ENCODE measurements around the gene MORC2.

MORC2 gene

DNA sequence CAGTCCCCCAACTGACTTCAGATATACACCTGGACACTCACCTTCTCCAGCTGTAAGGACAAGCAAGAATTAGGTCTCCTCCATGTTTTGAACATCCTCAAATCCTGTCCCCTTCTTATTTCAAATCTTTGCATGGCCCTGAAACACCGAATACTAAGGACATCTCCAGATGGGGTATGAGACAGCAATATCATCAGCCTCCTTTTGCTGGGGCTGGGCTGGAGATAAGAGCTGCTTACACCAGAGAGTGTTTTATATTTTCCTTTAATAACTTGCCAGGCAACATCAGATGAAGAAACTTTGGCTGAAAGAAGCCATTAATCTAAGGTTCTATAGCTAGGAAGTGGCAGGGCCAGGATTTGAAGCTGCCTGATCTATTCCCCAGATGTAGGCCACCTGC lies 22.1 kb upstream of the MORC2 start (continued):
- no peak for TF ChIP-seq ZNF8 (CRISPR knock-in tag; IDR thresholded peaks at IDR 0.05)
- TF ChIP-seq PPARA (CRISPR knock-in tag; IDR thresholded peaks at IDR 0.05; ENCODE audit: borderline replicate concordance) = no peak
- TF ChIP-seq ZNF565 (CRISPR knock-in tag; conservative IDR thresholded peaks at IDR 0.05; ENCODE audit: low read depth) = no peak

DNA sequence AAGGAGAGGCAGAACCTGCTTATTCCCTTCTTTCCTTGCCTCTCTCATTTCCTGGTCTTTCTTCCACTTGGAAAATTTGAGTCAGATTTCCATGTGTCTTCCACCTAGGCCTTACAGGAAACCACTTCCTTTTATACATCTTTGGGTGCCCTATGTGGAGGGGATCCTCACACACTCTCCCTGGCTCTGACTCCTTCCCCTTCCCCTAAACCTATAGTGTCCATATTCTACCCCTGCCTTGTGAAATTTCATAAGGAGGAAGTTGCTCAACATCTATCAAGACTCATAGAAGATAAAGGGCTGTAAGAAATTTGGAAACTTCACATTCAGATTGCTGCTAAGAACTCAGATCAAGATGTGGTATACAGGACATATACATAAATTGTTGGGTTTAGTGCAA lies 20.9 kb upstream of the MORC2 start:
- no peak for ATAC-seq
- TF ChIP-seq, protein P1, sequence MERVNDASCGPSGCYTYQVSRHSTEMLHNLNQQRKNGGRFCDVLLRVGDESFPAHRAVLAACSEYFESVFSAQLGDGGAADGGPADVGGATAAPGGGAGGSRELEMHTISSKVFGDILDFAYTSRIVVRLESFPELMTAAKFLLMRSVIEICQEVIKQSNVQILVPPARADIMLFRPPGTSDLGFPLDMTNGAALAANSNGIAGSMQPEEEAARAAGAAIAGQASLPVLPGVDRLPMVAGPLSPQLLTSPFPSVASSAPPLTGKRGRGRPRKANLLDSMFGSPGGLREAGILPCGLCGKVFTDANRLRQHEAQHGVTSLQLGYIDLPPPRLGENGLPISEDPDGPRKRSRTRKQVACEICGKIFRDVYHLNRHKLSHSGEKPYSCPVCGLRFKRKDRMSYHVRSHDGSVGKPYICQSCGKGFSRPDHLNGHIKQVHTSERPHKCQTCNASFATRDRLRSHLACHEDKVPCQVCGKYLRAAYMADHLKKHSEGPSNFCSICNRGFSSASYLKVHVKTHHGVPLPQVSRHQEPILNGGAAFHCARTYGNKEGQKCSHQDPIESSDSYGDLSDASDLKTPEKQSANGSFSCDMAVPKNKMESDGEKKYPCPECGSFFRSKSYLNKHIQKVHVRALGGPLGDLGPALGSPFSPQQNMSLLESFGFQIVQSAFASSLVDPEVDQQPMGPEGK (CRISPR knock-in tag; IDR thresholded peaks at IDR 0.05; ENCODE audit: borderline replicate concordance) = no peak
- TF ChIP-seq GLIS3 (CRISPR knock-in tag; IDR thresholded peaks at IDR 0.05) (no peak), TOX (CRISPR knock-in tag; IDR thresholded peaks at IDR 0.05; ENCODE audit: borderline replicate concordance) (no peak), ZNF8 (CRISPR knock-in tag; IDR thresholded peaks at IDR 0.05) (no peak), ZFP3 (CRISPR knock-in tag; IDR thresholded peaks at IDR 0.05) (no peak)
- TF ChIP-seq, protein P2, sequence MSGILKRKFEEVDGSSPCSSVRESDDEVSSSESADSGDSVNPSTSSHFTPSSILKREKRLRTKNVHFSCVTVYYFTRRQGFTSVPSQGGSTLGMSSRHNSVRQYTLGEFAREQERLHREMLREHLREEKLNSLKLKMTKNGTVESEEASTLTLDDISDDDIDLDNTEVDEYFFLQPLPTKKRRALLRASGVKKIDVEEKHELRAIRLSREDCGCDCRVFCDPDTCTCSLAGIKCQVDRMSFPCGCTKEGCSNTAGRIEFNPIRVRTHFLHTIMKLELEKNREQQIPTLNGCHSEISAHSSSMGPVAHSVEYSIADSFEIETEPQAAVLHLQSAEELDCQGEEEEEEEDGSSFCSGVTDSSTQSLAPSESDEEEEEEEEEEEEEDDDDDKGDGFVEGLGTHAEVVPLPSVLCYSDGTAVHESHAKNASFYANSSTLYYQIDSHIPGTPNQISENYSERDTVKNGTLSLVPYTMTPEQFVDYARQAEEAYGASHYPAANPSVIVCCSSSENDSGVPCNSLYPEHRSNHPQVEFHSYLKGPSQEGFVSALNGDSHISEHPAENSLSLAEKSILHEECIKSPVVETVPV (CRISPR knock-in tag; IDR thresholded peaks at IDR 0.05) = no peak

DNA sequence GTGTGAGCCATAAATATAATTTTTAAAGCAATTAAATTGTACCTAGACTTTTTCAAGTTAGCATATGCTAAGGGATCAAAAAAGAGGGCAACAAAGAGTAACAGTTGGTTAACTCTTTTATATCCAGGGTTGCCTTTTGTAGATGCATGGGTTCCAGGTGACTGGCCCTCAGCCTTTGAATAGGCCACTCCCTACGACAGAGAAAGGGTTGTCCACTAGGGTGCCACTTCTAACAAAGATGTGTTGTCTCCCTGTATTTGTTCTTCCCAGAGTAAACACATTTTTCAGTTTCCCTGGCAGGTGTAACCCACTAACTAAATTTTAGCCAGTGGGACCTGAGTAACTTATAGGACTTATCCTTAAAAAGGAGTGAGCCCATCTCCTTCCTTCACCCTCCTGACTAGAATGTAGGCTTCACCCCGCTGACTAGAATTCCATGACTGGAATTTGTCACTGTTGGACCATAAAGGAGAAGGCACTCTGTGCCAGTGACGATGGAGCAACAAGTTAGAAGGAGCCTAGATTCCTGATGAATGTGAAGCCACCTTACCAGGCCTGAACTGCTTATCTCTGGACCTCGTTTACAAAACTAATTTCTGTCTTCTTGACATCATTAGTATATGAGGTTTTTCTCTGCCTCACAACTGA lies 17.1 kb upstream of the MORC2 start:
- TF ChIP-seq, protein P3, sequence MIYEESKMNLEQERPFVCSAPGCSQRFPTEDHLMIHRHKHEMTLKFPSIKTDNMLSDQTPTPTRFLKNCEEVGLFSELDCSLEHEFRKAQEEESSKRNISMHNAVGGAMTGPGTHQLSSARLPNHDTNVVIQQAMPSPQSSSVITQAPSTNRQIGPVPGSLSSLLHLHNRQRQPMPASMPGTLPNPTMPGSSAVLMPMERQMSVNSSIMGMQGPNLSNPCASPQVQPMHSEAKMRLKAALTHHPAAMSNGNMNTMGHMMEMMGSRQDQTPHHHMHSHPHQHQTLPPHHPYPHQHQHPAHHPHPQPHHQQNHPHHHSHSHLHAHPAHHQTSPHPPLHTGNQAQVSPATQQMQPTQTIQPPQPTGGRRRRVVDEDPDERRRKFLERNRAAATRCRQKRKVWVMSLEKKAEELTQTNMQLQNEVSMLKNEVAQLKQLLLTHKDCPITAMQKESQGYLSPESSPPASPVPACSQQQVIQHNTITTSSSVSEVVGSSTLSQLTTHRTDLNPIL (CRISPR knock-in tag; IDR thresholded peaks at IDR 0.05; ENCODE audit: low read depth) = no peak
- TF ChIP-seq RARB (CRISPR knock-in tag; IDR thresholded peaks at IDR 0.05) (no peak), ZC3H10 (CRISPR knock-in tag; IDR thresholded peaks at IDR 0.05) (no peak), BACH2 (CRISPR knock-in tag; IDR thresholded peaks at IDR 0.05; ENCODE audit: borderline replicate concordance) (no peak), ZNF70 (CRISPR knock-in tag; IDR thresholded peaks at IDR 0.05) (no peak), ZNF8 (CRISPR knock-in tag; IDR thresholded peaks at IDR 0.05) (no peak), ESRRG (CRISPR knock-in tag; IDR thresholded peaks at IDR 0.05) (no peak), GLIS3 (CRISPR knock-in tag; IDR thresholded peaks at IDR 0.05) (no peak), ZFP30 (CRISPR knock-in tag; IDR thresholded peaks at IDR 0.05) (no peak), ZFP3 (CRISPR knock-in tag; IDR thresholded peaks at IDR 0.05) (no peak), SNAI2 (CRISPR knock-in tag; IDR thresholded peaks at IDR 0.05) (no peak), ZNF565 (CRISPR knock-in tag; conservative IDR thresholded peaks at IDR 0.05; ENCODE audit: low read depth) (no peak), TOX (CRISPR knock-in tag; IDR thresholded peaks at IDR 0.05; ENCODE audit: borderline replicate concordance) (no peak), CSDC2 (CRISPR knock-in tag; IDR thresholded peaks at IDR 0.05) (no peak)
- TF ChIP-seq, protein P4, sequence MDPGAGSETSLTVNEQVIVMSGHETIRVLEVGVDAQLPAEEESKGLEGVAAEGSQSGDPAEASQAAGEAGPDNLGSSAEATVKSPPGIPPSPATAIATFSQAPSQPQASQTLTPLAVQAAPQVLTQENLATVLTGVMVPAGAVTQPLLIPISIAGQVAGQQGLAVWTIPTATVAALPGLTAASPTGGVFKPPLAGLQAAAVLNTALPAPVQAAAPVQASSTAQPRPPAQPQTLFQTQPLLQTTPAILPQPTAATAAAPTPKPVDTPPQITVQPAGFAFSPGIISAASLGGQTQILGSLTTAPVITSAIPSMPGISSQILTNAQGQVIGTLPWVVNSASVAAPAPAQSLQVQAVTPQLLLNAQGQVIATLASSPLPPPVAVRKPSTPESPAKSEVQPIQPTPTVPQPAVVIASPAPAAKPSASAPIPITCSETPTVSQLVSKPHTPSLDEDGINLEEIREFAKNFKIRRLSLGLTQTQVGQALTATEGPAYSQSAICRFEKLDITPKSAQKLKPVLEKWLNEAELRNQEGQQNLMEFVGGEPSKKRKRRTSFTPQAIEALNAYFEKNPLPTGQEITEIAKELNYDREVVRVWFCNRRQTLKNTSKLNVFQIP (CRISPR knock-in tag; IDR thresholded peaks at IDR 0.05; ENCODE audit: borderline replicate concordance, low read depth) = no peak
- TF ChIP-seq, protein P5, sequence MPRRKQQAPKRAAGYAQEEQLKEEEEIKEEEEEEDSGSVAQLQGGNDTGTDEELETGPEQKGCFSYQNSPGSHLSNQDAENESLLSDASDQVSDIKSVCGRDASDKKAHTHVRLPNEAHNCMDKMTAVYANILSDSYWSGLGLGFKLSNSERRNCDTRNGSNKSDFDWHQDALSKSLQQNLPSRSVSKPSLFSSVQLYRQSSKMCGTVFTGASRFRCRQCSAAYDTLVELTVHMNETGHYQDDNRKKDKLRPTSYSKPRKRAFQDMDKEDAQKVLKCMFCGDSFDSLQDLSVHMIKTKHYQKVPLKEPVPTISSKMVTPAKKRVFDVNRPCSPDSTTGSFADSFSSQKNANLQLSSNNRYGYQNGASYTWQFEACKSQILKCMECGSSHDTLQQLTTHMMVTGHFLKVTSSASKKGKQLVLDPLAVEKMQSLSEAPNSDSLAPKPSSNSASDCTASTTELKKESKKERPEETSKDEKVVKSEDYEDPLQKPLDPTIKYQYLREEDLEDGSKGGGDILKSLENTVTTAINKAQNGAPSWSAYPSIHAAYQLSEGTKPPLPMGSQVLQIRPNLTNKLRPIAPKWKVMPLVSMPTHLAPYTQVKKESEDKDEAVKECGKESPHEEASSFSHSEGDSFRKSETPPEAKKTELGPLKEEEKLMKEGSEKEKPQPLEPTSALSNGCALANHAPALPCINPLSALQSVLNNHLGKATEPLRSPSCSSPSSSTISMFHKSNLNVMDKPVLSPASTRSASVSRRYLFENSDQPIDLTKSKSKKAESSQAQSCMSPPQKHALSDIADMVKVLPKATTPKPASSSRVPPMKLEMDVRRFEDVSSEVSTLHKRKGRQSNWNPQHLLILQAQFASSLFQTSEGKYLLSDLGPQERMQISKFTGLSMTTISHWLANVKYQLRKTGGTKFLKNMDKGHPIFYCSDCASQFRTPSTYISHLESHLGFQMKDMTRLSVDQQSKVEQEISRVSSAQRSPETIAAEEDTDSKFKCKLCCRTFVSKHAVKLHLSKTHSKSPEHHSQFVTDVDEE (CRISPR knock-in tag; IDR thresholded peaks at IDR 0.05) = no peak
- TF ChIP-seq, protein P2 (CRISPR knock-in tag; IDR thresholded peaks at IDR 0.05) = no peak
- no peak for ATAC-seq
